ENCODE data around the gene RCSD1.
A peak's percentile ranks its signal among the peaks of the same experiment; 100 is the strongest.

GRCh38 chr1:167720965-167721616, 91.1 kb downstream of the RCSD1 start:
- TF ChIP-seq CTCF (IDR thresholded peaks at IDR 0.05; ENCODE audit: poor library complexity): peak; percentile 37
- TF ChIP-seq EZH2 (IDR thresholded peaks at IDR 0.05; ENCODE audit: borderline replicate concordance): no peak

Measured in hepatocyte (in vitro differentiated cells).